DMS79 (cell line): Measurements from ENCODE around the gene INPP5A.
"Not testable (repeated sequence)": the region's sequence is repeated elsewhere in the genome, so short reads cannot be mapped to it uniquely, and the experiment has no call there.

Experiments
- DNase-seq: peaks from one replicate; lab custom pipeline; 2025; lab: John Stamatoyannopoulos, UW

The INPP5A gene

GRCh38 chr10:132725202-132725601 lies 187.6 kb downstream of the INPP5A start:
- DNase-seq: no peak

- DNase-seq: no peak
Measured at GRCh38 chr10:132726194-132726593, 188.6 kb downstream of the INPP5A start.

GRCh38 chr10:132726951-132727350 lies 189.4 kb downstream of the INPP5A start:
- no peak for DNase-seq

- no peak for DNase-seq
Measured at GRCh38 chr10:132727411-132727810, 189.8 kb downstream of the INPP5A start.

DNA sequence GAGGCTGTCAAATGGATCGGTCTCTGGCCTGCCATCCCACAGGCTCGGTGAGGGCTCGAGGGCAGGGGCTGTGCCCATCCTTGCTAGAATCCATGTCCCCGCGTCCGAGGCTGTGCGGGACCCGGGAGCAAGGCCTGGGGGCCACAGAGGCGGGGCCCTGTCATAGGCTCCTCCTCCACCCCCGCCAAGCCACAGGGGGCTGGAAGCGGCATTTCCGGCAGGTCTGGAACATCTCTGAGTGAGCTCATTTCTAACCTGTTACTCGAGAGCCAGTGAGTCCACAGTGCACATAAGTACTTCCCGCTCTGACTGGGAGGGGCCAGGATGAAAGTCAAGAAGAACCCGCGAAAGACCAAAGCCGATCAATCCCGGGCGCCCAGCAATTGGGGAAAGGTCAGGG lies 190.7 kb downstream of the INPP5A start:
- no peak for DNase-seq

DNA sequence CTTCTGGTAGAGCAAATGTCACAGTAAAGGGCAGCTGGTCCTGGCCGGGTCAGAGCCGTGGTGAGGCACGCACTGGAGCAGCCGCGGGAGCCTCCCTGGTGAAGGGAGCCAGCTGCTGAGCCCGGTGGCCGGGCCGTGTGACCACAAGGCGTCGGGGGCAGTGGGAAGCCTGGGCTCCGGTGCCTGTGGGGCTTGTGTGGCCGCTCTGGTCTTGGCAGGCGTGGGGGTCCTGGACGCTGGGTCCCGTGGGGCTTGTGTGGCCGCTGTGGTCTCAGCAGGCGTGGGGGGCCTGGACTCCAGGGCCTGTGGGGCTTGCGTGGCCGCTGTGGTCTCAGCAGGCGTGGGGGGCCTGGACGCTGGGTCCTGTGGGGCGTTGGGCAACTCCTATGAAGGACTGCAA lies 191.2 kb downstream of the INPP5A start:
- DNase-seq: no peak

- DNase-seq: peak; percentile 11
Measured at GRCh38 chr10:132729810-132730572, 192.4 kb downstream of the INPP5A start.

DNA sequence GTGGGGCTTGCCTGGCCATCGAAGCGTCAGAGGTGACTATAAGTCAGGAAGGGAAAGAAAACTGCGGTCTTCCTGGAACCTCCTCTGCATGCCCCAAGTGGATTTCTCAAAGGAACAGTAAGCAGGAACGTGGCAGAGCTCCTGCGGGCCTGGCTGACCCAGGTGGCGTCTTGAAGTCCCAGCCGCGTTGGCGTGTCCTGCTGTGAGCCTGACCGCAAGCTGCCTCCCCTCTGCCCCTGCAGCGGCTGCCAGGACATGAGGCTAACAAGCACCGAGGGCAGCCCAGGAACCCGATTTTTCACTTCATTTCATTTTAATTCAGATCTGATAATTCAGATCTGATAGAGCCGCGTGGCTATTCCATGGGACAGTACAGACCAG lies 193.0 kb downstream of the INPP5A start:
- DNase-seq: no peak

DNA sequence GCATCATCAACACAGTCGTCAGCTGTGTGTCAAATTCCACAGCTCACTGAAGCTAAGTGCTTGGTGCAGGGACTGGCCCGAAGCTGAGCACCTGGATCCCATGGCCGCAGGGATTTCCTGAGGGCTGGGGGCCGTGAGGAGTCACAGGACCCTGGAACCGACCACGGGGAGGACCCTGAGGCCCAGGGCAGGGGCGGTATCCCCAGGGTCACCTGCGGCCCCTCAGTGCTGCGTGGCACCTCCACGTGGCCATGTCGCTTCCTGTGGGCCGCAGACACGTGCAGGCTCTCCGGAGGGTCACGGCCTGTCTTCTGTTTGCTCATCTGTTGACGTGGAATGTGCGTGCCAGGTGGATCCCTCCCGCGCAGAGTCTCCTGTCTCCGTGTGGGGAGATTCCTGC lies 194.9 kb downstream of the INPP5A start:
- DNase-seq: no peak

DNA sequence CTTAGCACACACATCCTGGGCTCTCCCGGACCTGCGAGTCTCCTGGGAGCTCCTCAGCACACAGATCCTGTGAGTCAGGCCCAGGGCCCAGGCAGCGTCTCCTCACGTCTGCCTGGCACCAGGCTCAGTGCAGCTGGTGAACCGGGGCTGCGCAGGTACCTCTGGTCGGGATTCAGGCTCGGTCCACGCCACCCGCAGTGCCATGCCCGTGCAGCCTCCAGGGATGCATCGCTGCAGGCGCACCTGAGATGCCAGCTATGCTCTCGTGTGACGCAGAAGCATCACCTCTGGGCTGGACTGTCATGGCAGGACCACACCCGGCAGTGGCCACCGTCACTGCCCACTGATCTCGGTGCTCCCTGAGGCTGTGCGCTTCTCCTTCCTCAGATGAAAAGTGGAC lies 196.3 kb downstream of the INPP5A start:
- no peak for DNase-seq

- DNase-seq: no peak
Measured at GRCh38 chr10:132735341-132735775, 197.8 kb downstream of the INPP5A start.

DNA sequence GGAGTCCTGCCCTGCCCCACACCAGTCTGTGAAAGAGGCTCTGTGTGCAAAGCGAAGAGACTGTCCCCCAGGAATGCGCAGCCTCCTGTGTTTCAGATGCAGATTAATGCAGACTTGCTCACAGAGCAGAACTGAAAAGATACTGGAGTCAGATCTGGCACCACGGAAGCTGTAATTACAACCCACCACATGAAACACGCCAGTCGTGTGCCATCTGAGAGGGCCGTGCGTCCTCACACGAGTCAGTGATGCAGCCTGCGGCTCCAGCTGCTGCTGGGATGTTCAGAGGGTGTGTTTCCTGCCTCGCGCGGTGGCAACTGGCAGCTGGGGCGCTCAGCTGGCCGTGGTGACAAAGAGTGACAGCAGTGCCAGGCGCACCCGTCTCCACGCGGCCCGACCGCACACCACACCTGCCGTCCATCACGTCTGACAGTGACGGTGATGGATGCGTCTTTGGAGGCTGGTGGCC lies 198.4 kb downstream of the INPP5A start:
- DNase-seq: no peak

DNA sequence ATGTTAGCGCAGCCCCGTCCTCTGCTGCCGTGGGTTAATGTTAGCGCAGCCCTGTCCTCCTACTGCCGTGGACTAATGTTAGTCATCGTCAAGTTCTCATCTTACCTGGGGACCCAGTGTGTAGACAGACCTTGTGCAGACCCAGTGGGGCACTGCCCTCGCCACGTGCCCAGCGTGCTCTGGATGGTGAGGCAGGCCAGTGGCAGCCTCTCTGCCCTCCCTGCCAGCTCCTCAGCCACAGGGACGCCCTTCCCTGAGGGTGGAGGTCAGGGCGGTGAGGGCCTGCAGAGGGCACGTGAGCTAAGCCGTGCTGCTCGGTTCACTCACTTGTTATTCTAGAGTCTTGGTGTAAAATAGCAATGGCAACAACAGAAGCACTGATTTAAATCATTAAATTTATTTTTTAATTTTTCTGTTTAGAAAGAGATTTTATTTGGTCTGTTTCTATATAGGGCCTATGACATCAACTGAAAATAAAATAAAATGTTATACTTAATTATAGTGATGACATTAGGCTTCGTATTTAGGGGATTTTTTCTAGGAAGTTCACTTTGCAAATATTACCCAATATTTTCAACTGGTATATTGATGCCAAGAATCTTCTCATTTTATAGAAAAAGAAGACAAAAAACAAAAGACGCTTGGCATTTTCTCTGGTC lies 199.9 kb downstream of the INPP5A start:
- DNase-seq: no peak

DNA sequence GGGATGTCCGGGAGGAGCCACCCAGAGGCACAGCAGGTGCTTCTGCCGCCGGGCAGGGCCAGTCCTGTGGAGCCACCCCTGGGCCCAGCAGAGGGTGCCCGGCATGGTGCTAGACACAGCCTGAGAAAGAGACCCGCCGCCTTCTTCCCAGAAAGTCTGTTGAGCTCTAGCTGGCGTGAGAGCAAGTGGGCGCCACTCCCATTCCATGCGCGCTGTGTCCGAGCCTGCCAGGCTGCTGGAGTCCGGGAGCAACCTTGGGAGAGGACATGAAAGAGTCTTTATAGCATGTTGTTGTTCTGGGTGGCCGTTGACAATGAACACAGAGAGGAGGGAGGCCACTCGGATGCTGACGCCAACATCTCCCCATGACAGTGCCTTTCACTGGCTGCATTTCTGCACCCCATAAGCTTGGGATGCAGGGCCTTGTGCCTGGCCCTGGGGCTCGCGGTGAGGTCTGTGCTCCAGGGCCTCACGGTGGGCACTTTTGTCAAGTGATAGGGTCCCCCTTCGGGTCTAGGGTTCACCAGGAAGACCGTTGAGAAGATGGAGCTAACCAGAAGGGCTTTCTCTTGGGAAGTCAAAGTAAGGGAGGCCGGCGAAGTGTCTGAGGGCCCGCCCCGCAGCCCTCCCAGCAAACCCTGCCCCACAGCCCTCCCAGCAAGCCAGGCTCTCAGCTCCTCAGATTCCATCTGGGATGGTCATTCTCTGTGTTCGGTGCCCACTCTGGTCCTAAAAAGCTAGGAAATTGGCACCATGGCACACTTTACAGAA lies 201.1 kb downstream of the INPP5A start:
- no peak for DNase-seq

DNA sequence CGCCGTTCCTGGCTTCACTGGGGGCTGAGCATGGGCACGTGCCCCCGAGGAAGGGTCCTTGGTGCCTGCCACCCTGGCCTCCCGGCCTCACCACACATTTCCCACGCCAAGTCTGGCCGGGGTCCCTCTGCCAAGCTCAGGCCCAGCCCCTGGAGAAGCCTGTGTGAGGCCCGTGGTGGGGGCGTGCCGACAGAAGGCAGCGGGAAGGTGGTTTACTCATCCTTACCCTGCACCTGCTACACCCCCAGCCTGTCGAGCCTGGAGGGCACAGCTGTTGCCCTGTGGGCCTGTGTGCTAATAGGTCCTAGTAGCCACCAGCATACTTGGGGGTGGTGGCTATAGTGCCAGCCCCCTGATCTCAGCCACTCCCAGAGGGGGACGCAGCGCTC lies 201.6 kb downstream of the INPP5A start:
- DNase-seq: no peak

DNA sequence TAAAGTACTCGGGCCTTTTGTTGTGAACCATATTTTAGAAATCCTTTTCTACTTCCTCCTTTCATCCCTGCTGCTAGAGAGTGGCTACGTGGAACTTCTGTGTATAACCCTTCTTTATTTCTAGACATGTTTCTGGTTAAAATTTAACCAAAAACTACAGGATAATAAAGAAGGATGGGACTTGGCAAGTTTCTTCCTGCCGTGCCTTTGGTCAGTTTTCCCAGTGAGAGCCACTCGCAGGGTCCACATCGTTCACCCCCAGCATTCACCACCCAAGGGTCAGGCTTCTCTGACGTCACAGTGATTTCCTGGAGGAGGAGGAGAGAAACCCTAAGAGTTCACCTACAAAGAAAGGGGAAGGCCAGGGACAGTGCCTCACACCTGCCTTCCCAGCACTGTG lies 203.0 kb downstream of the INPP5A start:
- no peak for DNase-seq

DNA sequence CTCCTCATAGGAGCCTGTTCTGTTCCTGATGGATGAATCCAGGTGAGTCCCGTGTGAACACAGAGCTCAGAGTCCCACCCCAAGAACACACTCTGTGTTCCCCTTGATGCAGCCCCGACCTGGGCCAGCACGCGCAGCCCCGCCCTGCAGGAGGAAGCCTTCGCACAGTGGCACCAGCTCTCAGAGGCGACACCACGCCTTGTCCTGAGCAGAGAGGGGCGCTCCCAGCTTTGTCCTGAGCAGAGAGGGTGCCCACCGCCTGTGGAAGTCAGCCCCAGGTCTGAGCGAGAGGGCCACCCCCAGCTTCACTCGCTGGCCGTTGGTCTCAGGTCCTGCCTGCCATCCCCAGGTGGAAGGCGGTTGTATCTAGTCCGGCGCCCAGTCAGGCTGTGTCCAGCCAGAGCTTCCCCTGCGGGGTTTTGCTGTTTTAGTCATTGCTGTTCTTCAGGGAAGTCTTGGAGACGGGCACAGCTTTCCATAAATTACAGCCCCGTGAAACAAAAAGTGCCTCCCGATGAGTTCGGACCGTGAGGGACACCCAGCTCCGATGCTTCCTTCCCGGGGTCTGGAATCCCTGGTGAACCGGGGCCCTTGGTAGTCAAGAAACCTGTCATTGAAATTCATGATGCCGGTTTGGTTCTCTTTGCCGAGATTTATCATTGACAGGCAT lies 204.7 kb downstream of the INPP5A start:
- no peak for DNase-seq

DNA sequence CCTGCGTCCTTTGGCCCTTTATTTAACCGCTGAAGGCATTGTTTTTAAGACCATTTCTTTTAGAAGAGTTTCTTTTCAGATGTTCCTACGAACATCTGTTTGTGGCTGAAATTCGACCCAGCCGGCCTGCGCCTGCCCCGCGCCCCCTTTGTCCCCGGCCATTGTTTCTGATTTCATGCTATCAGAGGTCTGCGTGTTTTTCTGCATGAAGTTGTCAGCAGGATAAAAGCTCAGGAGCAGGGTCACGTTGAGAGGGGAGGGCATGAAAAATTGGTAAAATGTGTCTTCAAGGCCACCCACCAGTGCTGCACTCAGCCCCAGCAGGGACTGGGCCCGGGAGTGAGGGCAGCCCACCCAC lies 205.2 kb downstream of the INPP5A start:
- DNase-seq: no peak

DNA sequence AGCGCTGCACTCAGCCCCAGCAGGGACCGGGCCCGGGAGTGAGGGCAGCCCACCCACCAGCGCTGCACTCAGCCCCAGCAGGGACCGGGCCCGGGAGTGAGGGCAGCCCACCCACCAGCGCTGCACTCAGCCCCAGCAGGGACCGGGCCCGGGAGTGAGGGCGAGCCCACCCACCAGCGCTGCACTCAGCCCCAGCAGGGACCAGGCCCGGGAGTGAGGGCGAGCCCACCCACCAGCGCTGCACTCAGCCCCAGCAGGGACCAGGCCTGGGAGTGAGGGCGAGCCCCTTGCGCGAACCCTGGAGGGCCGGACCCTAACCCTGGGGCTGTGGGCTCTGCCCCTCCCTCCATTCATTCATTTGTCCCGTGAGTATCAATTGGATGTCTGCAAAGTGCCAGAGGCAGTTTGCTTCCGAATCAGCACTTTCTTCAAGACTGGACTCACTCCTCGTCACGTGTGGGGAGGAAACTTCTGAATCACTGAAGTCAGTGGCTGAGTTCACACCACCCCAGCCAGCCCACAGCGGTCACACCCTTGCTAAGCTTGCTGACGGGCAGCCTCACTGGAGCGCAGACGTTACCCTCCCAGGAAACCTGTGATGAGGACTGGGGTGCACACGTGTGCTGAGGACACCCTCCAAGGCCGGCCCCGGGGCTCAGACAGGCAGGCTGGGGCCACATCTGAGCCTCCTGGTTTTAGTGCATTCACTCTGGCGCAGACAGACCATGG lies 205.8 kb downstream of the INPP5A start:
- DNase-seq: not testable (repeated sequence)

DNA sequence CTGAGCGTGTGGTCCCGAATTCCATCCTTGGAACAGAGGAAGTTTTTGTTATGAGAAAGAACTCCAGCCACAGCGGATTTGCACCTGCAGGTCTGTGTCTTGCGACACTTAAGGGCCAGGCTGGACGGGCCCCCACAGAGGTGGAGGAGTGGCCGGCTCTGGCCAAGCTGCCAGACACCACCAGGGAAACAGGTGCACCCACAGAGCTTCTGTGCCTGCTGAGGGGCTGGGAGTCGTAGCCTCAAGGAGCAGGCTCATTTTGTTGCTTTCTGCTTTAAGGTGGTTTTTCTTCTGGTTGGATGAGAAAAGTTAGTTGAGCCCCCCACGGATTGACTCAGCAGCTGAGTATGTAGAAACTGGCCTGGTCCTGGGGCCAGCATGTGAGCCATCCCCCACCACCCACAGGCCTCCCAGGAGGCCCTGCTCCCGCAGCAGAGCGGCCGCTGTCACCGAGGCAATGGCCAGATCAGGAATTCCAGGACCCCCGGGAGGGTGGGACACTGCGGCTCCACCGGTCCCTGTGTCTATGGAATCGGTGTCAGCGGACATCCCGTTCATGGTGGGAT lies 206.4 kb downstream of the INPP5A start:
- no peak for DNase-seq

GRCh38 chr10:132744839-132745238 lies 207.3 kb downstream of the INPP5A start:
- DNase-seq: no peak
